ENCODE data around the gene TMCC1. TPM values are rescaled to one million over a fixed set of nuclear protein-coding genes. Genes with fewer than 3 reads are reported as not detected.

The TMCC1 gene
- total and polyA plus RNA-seq, 7 donors, result 10.3 to 35.2 (median 27.6) TPM

DNA sequence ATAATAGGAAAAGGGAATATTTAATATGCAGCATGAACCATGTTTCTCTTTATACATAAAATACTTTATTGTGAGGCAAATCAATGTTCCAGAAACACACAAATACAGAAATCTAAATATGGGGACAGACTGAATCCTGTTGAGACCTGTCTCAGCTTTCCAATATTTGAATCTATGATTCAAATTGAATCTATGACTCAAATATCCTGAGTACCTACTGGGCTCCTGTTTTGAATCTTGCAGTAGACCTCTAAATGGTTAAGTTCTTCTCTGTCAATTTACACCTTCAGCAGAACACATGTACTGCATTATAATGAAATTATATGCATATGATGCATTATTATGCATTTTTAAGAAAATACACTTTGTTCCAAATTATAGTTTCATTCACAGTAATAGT is 143.8 kb downstream of the TMCC1 start:
- Histone ChIP-seq H3K27ac (no peak overlapping the region), H3K4me3 (no peak overlapping the region), H3K36me3 (no peaks in the 10 kb centered on the region), H3K9me3 (no peaks in the 10 kb centered on the region), H3K4me1 (peaks cover 0 to 14% (median 8%) of the 10 kb centered on the region in 4 donors), H3K27me3 (no peaks in the 10 kb centered on the region)
- intact Hi-C loops (cut with DNase I), result no loop called here
- TF ChIP-seq POLR2AphosphoS5 (IDR thresholded peaks at IDR 0.05) (no peak), POLR2A (IDR thresholded peaks at IDR 0.05) (no peak), EP300 (IDR thresholded peaks at IDR 0.05) (no peak)
- TF ChIP-seq, protein P1, sequence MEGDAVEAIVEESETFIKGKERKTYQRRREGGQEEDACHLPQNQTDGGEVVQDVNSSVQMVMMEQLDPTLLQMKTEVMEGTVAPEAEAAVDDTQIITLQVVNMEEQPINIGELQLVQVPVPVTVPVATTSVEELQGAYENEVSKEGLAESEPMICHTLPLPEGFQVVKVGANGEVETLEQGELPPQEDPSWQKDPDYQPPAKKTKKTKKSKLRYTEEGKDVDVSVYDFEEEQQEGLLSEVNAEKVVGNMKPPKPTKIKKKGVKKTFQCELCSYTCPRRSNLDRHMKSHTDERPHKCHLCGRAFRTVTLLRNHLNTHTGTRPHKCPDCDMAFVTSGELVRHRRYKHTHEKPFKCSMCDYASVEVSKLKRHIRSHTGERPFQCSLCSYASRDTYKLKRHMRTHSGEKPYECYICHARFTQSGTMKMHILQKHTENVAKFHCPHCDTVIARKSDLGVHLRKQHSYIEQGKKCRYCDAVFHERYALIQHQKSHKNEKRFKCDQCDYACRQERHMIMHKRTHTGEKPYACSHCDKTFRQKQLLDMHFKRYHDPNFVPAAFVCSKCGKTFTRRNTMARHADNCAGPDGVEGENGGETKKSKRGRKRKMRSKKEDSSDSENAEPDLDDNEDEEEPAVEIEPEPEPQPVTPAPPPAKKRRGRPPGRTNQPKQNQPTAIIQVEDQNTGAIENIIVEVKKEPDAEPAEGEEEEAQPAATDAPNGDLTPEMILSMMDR (IDR thresholded peaks at IDR 0.05), result no peak
- no peak for DNase-seq

DNA sequence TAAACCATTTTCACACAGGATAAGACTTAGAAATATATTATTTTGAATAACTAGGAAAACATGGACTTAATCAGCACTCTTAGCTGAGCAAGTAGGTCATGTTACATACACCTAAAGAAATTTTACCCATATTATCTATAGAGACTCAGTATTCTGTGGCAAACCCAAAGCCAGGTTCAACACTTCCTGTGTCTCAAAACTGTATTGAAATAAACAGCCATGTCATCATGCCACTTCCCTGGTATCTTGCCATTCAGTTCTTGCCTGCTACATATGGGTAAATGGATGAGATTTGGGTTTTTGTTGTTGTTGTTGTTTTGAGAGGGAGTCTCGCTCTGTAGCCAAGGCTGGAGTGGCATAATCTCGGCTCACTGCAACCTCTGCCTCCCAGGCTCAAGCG is 145.5 kb downstream of the TMCC1 start:
- H3K4me1 ChIP-seq, result peaks cover 0 to 17% (median 11%) of the 10 kb centered on the region in 4 donors
- TF ChIP-seq, protein P1 (IDR thresholded peaks at IDR 0.05), result no peak
- TF ChIP-seq EP300 (IDR thresholded peaks at IDR 0.05), result no peak
- TF ChIP-seq POLR2A (IDR thresholded peaks at IDR 0.05), result no peak
- TF ChIP-seq POLR2AphosphoS5 (IDR thresholded peaks at IDR 0.05), result no peak
- no peaks in the 10 kb centered on the region for H3K9me3 ChIP-seq
- 98 to 99% methylated on average over 3 of the region's 3 CpGs for WGBS, 2 donors
- H3K27me3 ChIP-seq, result no peaks in the 10 kb centered on the region
- intact Hi-C loops (cut with DNase I), result no loop called here
- H3K27ac ChIP-seq, result no peak overlapping the region
- no peak overlapping the region for H3K4me3 ChIP-seq
- H3K36me3 ChIP-seq, result no peaks in the 10 kb centered on the region
- DNase-seq, result no peak

DNA sequence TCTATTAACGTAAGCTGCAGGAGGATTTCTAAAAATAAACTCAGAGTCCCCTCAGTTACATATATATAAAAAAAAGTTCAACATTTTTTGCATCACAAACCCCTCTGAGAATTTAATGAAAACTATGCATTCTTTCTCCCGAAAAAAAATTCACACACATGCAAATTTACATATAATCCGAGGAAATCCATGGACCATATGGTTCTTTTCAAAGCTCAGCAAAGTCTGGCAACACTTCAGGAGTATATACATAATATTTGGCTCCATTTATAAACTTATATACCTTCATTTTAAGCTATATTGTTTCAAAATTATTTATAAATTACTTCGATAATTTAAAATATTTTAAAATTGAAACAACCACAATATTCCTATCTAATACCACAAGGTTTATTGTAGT is 146.4 kb downstream of the TMCC1 start:
- TF ChIP-seq EP300 (IDR thresholded peaks at IDR 0.05) (no peak), POLR2AphosphoS5 (IDR thresholded peaks at IDR 0.05) (no peak), POLR2A (IDR thresholded peaks at IDR 0.05) (no peak)
- TF ChIP-seq, protein P1 (IDR thresholded peaks at IDR 0.05), result no peak
- Histone ChIP-seq H3K4me1 (peaks cover 0 to 17% (median 11%) of the 10 kb centered on the region in 4 donors), H3K27ac (no peak overlapping the region), H3K4me3 (no peak overlapping the region), H3K27me3 (no peaks in the 10 kb centered on the region), H3K36me3 (no peaks in the 10 kb centered on the region), H3K9me3 (no peaks in the 10 kb centered on the region)
- DNase-seq, result no peak
- WGBS, 2 donors, result 87 to 91% methylated on average over 4 of the region's 4 CpGs
- intact Hi-C loops (cut with DNase I), result no loop called here

DNA sequence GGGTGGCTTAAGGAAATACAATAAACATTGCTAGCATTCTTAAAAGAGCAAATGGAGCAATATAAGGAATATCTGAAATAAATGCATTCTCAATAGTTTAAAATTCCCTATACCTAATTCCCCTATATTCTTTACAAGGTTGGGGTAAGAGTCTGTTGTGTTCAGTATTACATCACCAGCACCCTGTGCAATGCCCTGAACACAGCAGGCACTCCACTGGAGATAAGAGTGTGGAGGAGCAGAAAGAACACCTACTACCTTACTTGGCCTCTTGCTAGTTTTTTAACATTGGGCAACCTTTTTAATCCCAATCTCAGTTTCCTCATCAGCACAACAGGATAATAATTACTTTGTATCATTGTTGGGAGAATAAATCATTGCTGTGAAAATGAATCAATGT is 146.9 kb downstream of the TMCC1 start:
- H3K27me3 ChIP-seq, result no peaks in the 10 kb centered on the region
- H3K27ac ChIP-seq, result no peak overlapping the region
- H3K9me3 ChIP-seq, result no peaks in the 10 kb centered on the region
- intact Hi-C loops (cut with DNase I), result no loop called here
- H3K36me3 ChIP-seq, result no peaks in the 10 kb centered on the region
- peaks cover 0 to 17% (median 11%) of the 10 kb centered on the region in 4 donors for H3K4me1 ChIP-seq
- no peak overlapping the region for H3K4me3 ChIP-seq
- TF ChIP-seq EP300 (IDR thresholded peaks at IDR 0.05) (no peak), POLR2A (IDR thresholded peaks at IDR 0.05) (no peak), POLR2AphosphoS5 (IDR thresholded peaks at IDR 0.05) (no peak)
- TF ChIP-seq, protein P1 (IDR thresholded peaks at IDR 0.05), result no peak
- no peak for DNase-seq

DNA sequence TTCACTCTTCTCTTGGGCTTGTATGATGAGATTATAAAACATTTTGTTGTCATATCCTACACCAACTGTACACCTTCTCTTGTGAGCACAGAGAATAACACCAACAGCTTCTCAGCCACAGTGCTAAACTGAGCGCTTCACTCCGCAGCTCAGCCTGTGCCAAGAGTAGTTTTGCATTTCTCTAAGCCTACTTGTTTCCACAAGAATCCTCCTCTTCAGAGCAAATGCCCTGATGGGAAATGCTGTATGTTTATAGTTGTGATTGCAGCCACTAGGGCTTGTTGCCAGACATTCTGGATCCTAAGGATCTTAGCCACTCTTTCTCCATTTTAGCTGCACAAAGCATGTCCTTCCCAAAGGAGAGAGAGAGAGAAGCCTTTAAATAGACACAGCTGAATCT is 148.3 kb downstream of the TMCC1 start:
- no peaks in the 10 kb centered on the region for H3K27me3 ChIP-seq
- peak overlapping the region in 2 of 4 donors; percentile 44 for H3K27ac ChIP-seq
- H3K4me1 ChIP-seq, result peaks cover 0 to 17% (median 11%) of the 10 kb centered on the region in 4 donors
- no peak overlapping the region for H3K4me3 ChIP-seq
- TF ChIP-seq EP300 (IDR thresholded peaks at IDR 0.05) (no peak), POLR2A (IDR thresholded peaks at IDR 0.05) (no peak), POLR2AphosphoS5 (IDR thresholded peaks at IDR 0.05) (no peak)
- TF ChIP-seq, protein P1 (IDR thresholded peaks at IDR 0.05), result no peak
- intact Hi-C loops (cut with DNase I), result no loop called here
- H3K36me3 ChIP-seq, result no peaks in the 10 kb centered on the region
- no peaks in the 10 kb centered on the region for H3K9me3 ChIP-seq
- 71 to 87% methylated on average over 2 of the region's 2 CpGs for WGBS, 2 donors
- no peak for DNase-seq
